Measurements from ENCODE around the gene GLUD1.
"Not testable (repeated sequence)": the region's sequence is repeated elsewhere in the genome, so short reads cannot be mapped to it uniquely, and the experiment has no call there.

The GLUD1 gene

GRCh38 chr10:87036623-87037022 is 58.0 kb downstream of the GLUD1 start:
- H3K27ac Mint-ChIP-seq, result no peak overlapping the region
- no peak overlapping the region for H3K4me3 Mint-ChIP-seq
- H3K36me3 Mint-ChIP-seq (ENCODE audit: low read depth), result peaks cover 1% of the 10 kb centered on the region
- peaks cover 7% of the 10 kb centered on the region for H3K9me3 Mint-ChIP-seq
- no peaks in the 10 kb centered on the region for H3K4me1 Mint-ChIP-seq (ENCODE audit: low read depth)
- H3K27me3 Mint-ChIP-seq, result peaks cover 6% of the 10 kb centered on the region

- no peaks in the 10 kb centered on the region for H3K36me3 Mint-ChIP-seq (ENCODE audit: low read depth)
- no peaks in the 10 kb centered on the region for H3K4me1 Mint-ChIP-seq (ENCODE audit: low read depth)
- no peak overlapping the region for H3K27ac Mint-ChIP-seq
- no peak overlapping the region for H3K4me3 Mint-ChIP-seq
- no peaks in the 10 kb centered on the region for H3K9me3 Mint-ChIP-seq
- peaks cover 6% of the 10 kb centered on the region for H3K27me3 Mint-ChIP-seq
These were observed 63.6 kb downstream of the GLUD1 start for GRCh38 chr10:87030912-87031635.

GRCh38 chr10:87030419-87030818 is 64.2 kb downstream of the GLUD1 start:
- H3K9me3 Mint-ChIP-seq, H3K27me3 Mint-ChIP-seq: not testable (repeated sequence)

GRCh38 chr10:87026747-87027508 is 67.7 kb downstream of the GLUD1 start:
- peaks cover 13% of the 10 kb centered on the region for H3K4me1 Mint-ChIP-seq (ENCODE audit: low read depth)
- not testable (repeated sequence) for H3K36me3 Mint-ChIP-seq (ENCODE audit: low read depth); H3K9me3 Mint-ChIP-seq; H3K27ac Mint-ChIP-seq; H3K27me3 Mint-ChIP-seq; H3K4me3 Mint-ChIP-seq

More at GRCh38 chr10:87030419-87030818, 64.2 kb downstream of the GLUD1 start:
- not testable (repeated sequence) for H3K4me3 Mint-ChIP-seq; H3K4me1 Mint-ChIP-seq (ENCODE audit: low read depth); H3K27ac Mint-ChIP-seq; H3K36me3 Mint-ChIP-seq (ENCODE audit: low read depth)

GRCh38 chr10:87025285-87025958 is 69.2 kb downstream of the GLUD1 start:
- Mint-ChIP-seq H3K27ac (peak overlapping the region; percentile 95), H3K4me3 (peak overlapping the region; percentile 62), H3K4me1 (ENCODE audit: low read depth) (peaks cover 13% of the 10 kb centered on the region)
- not testable (repeated sequence) for H3K36me3 Mint-ChIP-seq (ENCODE audit: low read depth); H3K9me3 Mint-ChIP-seq; H3K27me3 Mint-ChIP-seq

GRCh38 chr10:87020056-87020455 is 74.6 kb downstream of the GLUD1 start, which contains the start of gene FAM25A:
Gene FAM25A, plus strand, starts transcription at chr10:87020294. Its CDS starts 31 bp downstream, at chr10:87020325.
- not testable (repeated sequence) for H3K4me3 Mint-ChIP-seq; H3K4me1 Mint-ChIP-seq (ENCODE audit: low read depth); H3K36me3 Mint-ChIP-seq (ENCODE audit: low read depth); H3K27ac Mint-ChIP-seq; H3K27me3 Mint-ChIP-seq; H3K9me3 Mint-ChIP-seq

- not testable (repeated sequence) for H3K27me3 Mint-ChIP-seq; H3K36me3 Mint-ChIP-seq (ENCODE audit: low read depth); H3K4me1 Mint-ChIP-seq (ENCODE audit: low read depth); H3K27ac Mint-ChIP-seq; H3K4me3 Mint-ChIP-seq; H3K9me3 Mint-ChIP-seq
These were observed 75.1 kb downstream of the GLUD1 start for GRCh38 chr10:87019504-87019903.

- not testable (repeated sequence) for H3K27ac Mint-ChIP-seq; H3K4me3 Mint-ChIP-seq; H3K27me3 Mint-ChIP-seq; H3K4me1 Mint-ChIP-seq (ENCODE audit: low read depth); H3K36me3 Mint-ChIP-seq (ENCODE audit: low read depth); H3K9me3 Mint-ChIP-seq
These were observed 75.6 kb downstream of the GLUD1 start for GRCh38 chr10:87019066-87019465.

- not testable (repeated sequence) for H3K4me3 Mint-ChIP-seq; H3K36me3 Mint-ChIP-seq (ENCODE audit: low read depth); H3K27me3 Mint-ChIP-seq; H3K9me3 Mint-ChIP-seq; H3K27ac Mint-ChIP-seq; H3K4me1 Mint-ChIP-seq (ENCODE audit: low read depth)
These were observed 76.5 kb downstream of the GLUD1 start for GRCh38 chr10:87018127-87018526.

GRCh38 chr10:87014986-87015716 is 79.5 kb downstream of the GLUD1 start:
- not testable (repeated sequence) for H3K4me3 Mint-ChIP-seq; H3K27me3 Mint-ChIP-seq; H3K36me3 Mint-ChIP-seq (ENCODE audit: low read depth); H3K9me3 Mint-ChIP-seq; H3K27ac Mint-ChIP-seq; H3K4me1 Mint-ChIP-seq (ENCODE audit: low read depth)

GRCh38 chr10:87013528-87013927 is 81.1 kb downstream of the GLUD1 start:
- H3K27ac Mint-ChIP-seq, result peak overlapping the region; percentile 70

GRCh38 chr10:87009134-87009696 is 85.4 kb downstream of the GLUD1 start:
- not testable (repeated sequence) for H3K36me3 Mint-ChIP-seq (ENCODE audit: low read depth); H3K27me3 Mint-ChIP-seq; H3K4me3 Mint-ChIP-seq; H3K27ac Mint-ChIP-seq; H3K4me1 Mint-ChIP-seq (ENCODE audit: low read depth); H3K9me3 Mint-ChIP-seq

More at GRCh38 chr10:87013528-87013927, 81.1 kb downstream of the GLUD1 start:
- H3K36me3 Mint-ChIP-seq (ENCODE audit: low read depth); H3K9me3 Mint-ChIP-seq; H3K4me3 Mint-ChIP-seq; H3K27me3 Mint-ChIP-seq; H3K4me1 Mint-ChIP-seq (ENCODE audit: low read depth): not testable (repeated sequence)

- H3K27ac Mint-ChIP-seq; H3K36me3 Mint-ChIP-seq (ENCODE audit: low read depth); H3K4me3 Mint-ChIP-seq; H3K4me1 Mint-ChIP-seq (ENCODE audit: low read depth); H3K27me3 Mint-ChIP-seq; H3K9me3 Mint-ChIP-seq: not testable (repeated sequence)
These were observed 86.3 kb downstream of the GLUD1 start for GRCh38 chr10:87008303-87008702.

- H3K27me3 Mint-ChIP-seq; H3K4me1 Mint-ChIP-seq (ENCODE audit: low read depth); H3K27ac Mint-ChIP-seq; H3K4me3 Mint-ChIP-seq; H3K36me3 Mint-ChIP-seq (ENCODE audit: low read depth); H3K9me3 Mint-ChIP-seq: not testable (repeated sequence)
These were observed 87.0 kb downstream of the GLUD1 start for GRCh38 chr10:87007674-87008073.

- not testable (repeated sequence) for H3K4me1 Mint-ChIP-seq (ENCODE audit: low read depth); H3K36me3 Mint-ChIP-seq (ENCODE audit: low read depth); H3K9me3 Mint-ChIP-seq; H3K4me3 Mint-ChIP-seq; H3K27ac Mint-ChIP-seq; H3K27me3 Mint-ChIP-seq
These were observed 87.5 kb downstream of the GLUD1 start for GRCh38 chr10:87007124-87007523.
